ENCODE results near the gene MRGPRD.
A peak's percentile ranks its signal among the peaks of the same experiment; 100 is the strongest.

DNA sequence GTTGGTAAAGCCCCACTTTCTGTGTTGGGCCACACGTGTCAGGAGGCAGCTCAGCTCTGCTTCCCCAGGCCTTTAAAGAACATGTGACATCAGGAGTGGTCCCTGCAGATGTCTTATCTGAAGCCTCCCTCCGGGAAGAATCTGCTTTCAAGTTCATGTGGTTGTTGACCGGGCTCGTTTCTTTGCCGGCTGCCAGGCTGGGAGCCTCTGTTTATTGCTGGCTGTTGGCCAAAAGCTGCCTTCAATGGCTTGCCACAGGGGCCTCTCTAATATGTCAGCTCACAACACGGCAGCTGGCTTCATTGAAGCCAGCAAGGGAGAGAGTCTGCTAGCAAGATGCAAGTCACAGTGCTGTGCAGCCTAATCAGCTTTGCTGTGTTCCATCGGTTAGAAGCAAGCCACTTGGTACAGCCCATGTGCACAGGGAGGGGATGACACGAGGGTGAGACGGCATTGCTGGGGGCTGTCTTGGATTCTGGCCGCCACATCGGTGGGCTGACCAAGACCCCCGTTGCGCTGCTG lies 17.7 kb upstream of the MRGPRD start:
- TF ChIP-seq POLR2A (IDR thresholded peaks at IDR 0.05; ENCODE audit: control extremely low read depth in 1 of 2, low read depth in 2 of 2, low read length in 2 of 2) (no peak), RAD21 (IDR thresholded peaks at IDR 0.05 in 1 of 2, conservative IDR thresholded peaks at IDR 0.05 in 1 of 2; ENCODE audit: low read depth in 2 of 2, low read length in 2 of 2) (no peak), RFX5 (IDR thresholded peaks at IDR 0.05; ENCODE audit: borderline replicate concordance, low read depth, low read length) (no peak), MAFK (IDR thresholded peaks at IDR 0.05; ENCODE audit: low read depth, low read length) (no peak), SRF (IDR thresholded peaks at IDR 0.05; ENCODE audit: low read depth, low read length) (no peak), TBP (IDR thresholded peaks at IDR 0.05; ENCODE audit: low read depth, low read length) (no peak), TAF1 (IDR thresholded peaks at IDR 0.05; ENCODE audit: low read depth, low read length) (no peak), EZH2 (IDR thresholded peaks at IDR 0.05; ENCODE audit: low read depth, low read length, severe bottlenecking) (no peak), EP300 (IDR thresholded peaks at IDR 0.05; ENCODE audit: borderline replicate concordance in 1 of 2, low read depth in 2 of 2, low read length in 2 of 2) (no peak)
- TF ChIP-seq, protein P1, sequence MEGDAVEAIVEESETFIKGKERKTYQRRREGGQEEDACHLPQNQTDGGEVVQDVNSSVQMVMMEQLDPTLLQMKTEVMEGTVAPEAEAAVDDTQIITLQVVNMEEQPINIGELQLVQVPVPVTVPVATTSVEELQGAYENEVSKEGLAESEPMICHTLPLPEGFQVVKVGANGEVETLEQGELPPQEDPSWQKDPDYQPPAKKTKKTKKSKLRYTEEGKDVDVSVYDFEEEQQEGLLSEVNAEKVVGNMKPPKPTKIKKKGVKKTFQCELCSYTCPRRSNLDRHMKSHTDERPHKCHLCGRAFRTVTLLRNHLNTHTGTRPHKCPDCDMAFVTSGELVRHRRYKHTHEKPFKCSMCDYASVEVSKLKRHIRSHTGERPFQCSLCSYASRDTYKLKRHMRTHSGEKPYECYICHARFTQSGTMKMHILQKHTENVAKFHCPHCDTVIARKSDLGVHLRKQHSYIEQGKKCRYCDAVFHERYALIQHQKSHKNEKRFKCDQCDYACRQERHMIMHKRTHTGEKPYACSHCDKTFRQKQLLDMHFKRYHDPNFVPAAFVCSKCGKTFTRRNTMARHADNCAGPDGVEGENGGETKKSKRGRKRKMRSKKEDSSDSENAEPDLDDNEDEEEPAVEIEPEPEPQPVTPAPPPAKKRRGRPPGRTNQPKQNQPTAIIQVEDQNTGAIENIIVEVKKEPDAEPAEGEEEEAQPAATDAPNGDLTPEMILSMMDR (IDR thresholded peaks at IDR 0.05; ENCODE audit: control extremely low read depth in 1 of 3, insufficient read depth in 1 of 3, low read depth in 1 of 3, low read length in 3 of 3): no peak
- TF ChIP-seq, protein P2, sequence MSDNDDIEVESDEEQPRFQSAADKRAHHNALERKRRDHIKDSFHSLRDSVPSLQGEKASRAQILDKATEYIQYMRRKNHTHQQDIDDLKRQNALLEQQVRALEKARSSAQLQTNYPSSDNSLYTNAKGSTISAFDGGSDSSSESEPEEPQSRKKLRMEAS (IDR thresholded peaks at IDR 0.05): 0 out of 2 replicates have a peak, but pooled peaks have one; percentile 22
- TF ChIP-seq, protein P3, sequence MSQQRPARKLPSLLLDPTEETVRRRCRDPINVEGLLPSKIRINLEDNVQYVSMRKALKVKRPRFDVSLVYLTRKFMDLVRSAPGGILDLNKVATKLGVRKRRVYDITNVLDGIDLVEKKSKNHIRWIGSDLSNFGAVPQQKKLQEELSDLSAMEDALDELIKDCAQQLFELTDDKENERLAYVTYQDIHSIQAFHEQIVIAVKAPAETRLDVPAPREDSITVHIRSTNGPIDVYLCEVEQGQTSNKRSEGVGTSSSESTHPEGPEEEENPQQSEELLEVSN (IDR thresholded peaks at IDR 0.05): no peak

Measured in H1 (cell line).